Measurements from ENCODE around the gene OTOG. TPM values are rescaled to one million over a fixed set of nuclear protein-coding genes. Genes with fewer than 3 reads are reported as not detected.

The OTOG gene
- total and polyA plus RNA-seq, 2 of the 8 experiments (the other 6 are each of a cell fraction or from before 2014, with no cell fraction given): 0.41 to 1.5 TPM

GRCh38 chr11:17601676-17602075 is 54.6 kb downstream of the OTOG start:
- ChIA-PET CTCF (ENCODE audit: partially characterized antibody) (interaction anchor here (0.6 to 12.8 kb wide), 24 partner anchors 9 to 699 kb away, joined by 3 to 165 read pairs (median 4); partner anchors contain the start of genes KCNC1 and MYOD1), POLR2A (ENCODE audit: partially characterized antibody) (interaction anchor here (1.1 kb wide), 1 partner anchor 11 kb away, joined by 3 read pairs; no protein-coding TSS in a partner anchor)
- H3K9me3 ChIP-seq (ENCODE audit: insufficient read depth in 2 of 2, low read depth in 1 of 2, low read length in 1 of 2): no peaks in the 10 kb centered on the region
- H3K36me3 ChIP-seq (ENCODE audit: control insufficient read depth in 2 of 4, insufficient read depth in 4 of 4, low read length in 3 of 4): no peaks in the 10 kb centered on the region
- no peak for DNase-seq (ENCODE audit: low read depth in 1 of 2, low spot score in 2 of 2)
- H3K23ac ChIP-seq (ENCODE audit: insufficient read length): no peak overlapping the region
- no peak overlapping the region for H3K27ac ChIP-seq (ENCODE audit: low read depth, low read length)
- H2BK12ac ChIP-seq (ENCODE audit: low read depth, low read length): no peak overlapping the region
- H3K18ac ChIP-seq (ENCODE audit: extremely low read depth, low read length): no peak overlapping the region
- no peak overlapping the region for H3K56ac ChIP-seq (replicated peaks; ENCODE audit: insufficient read length, low read depth, low read length)
- FAIRE-seq: no peak
- peaks cover 0 to 10% (median 4%) of the 10 kb centered on the region in 4 experiments; a peak in 2 of 7 replicates for H3K27me3 ChIP-seq (replicated peaks in 1 of 4; ENCODE audit: control insufficient read depth in 3 of 4, extremely low read depth in 1 of 4, insufficient read depth in 3 of 4, low read length in 3 of 4)
- H4K8ac ChIP-seq (ENCODE audit: extremely low read depth, insufficient read depth, low read length): no peak overlapping the region
- H2AK5ac ChIP-seq (ENCODE audit: low read depth, low read length): no peak overlapping the region
- H3K4me1 ChIP-seq (replicated peaks in 1 of 4; ENCODE audit: control insufficient read depth in 3 of 4, insufficient read depth in 4 of 4, low read length in 3 of 4): peaks cover 0 to 4% (median 2%) of the 10 kb centered on the region in 4 experiments; a peak in 3 of 7 replicates
- H3K4ac ChIP-seq (replicated peaks; ENCODE audit: insufficient read length, low read depth, low read length): no peak overlapping the region
- TF ChIP-seq PHF8 (conservative IDR thresholded peaks at IDR 0.05; ENCODE audit: low read depth, low read length) (no peak), BCL11A (IDR thresholded peaks at IDR 0.05; ENCODE audit: low read depth in 2 of 2, low read length in 2 of 2) (no peak), CEBPB (IDR thresholded peaks at IDR 0.05; ENCODE audit: low read depth, low read length) (no peak), RAD21 (IDR thresholded peaks at IDR 0.05 in 1 of 2, conservative IDR thresholded peaks at IDR 0.05 in 1 of 2; ENCODE audit: low read depth in 2 of 2, low read length in 2 of 2) (no peak), SIRT6 (IDR thresholded peaks at IDR 0.05; ENCODE audit: low read length) (no peak), SP2 (IDR thresholded peaks at IDR 0.05; ENCODE audit: low read length) (no peak), ATF2 (IDR thresholded peaks at IDR 0.05; ENCODE audit: low read length) (no peak), NANOG (IDR thresholded peaks at IDR 0.05; ENCODE audit: insufficient read depth, low read depth, low read length, poor library complexity, severe bottlenecking) (no peak)
- H3K4me2 ChIP-seq (ENCODE audit: insufficient read depth in 1 of 2, low read depth in 2 of 2, low read length in 2 of 2): no peak overlapping the region
- 85% methylated on average over 4 of the region's 4 CpGs; no CpG with 5 or more reads in 1 of the 2 experiments for WGBS, 2 experiments (ENCODE audit: extremely low coverage in 1 of 2, insufficient coverage in 1 of 2, insufficient read length in 1 of 2, insufficient replicate concordance in 2 of 2, low coverage in 1 of 2, low lambda C conversion rate in 2 of 2, missing lambda C conversion rate in 1 of 2)
- peak overlapping the region; percentile 19 for H4K5ac ChIP-seq (ENCODE audit: insufficient read length, low read depth, low read length)
- H3K79me2 ChIP-seq (ENCODE audit: control insufficient read depth in 1 of 2, insufficient read depth in 2 of 2, low read length in 2 of 2): no peaks in the 10 kb centered on the region
- H4K20me1 ChIP-seq (replicated peaks in 1 of 2; ENCODE audit: control insufficient read depth in 1 of 2, insufficient read depth in 2 of 2, low read length in 2 of 2): peaks cover 0 to 2% of the 10 kb centered on the region in 2 experiments
- no peak overlapping the region for H2BK15ac ChIP-seq (ENCODE audit: low read length)
- H3K79me1 ChIP-seq (ENCODE audit: low read depth, low read length): no peaks in the 10 kb centered on the region
- H3K4me3 ChIP-seq (ENCODE audit: extremely low read depth in 1 of 4, insufficient read depth in 2 of 4, low read depth in 3 of 4, low read length in 4 of 4): no peak overlapping the region
- no peak overlapping the region for H2BK120ac ChIP-seq (replicated peaks; ENCODE audit: low read depth, low read length)
- H4K91ac ChIP-seq (replicated peaks; ENCODE audit: insufficient read length, low read length): no peak overlapping the region
- no peak overlapping the region for H2BK5ac ChIP-seq (ENCODE audit: low read depth, low read length)
- no peak overlapping the region; the same call in 1 of the 2 replicates for H2BK20ac ChIP-seq (ENCODE audit: low read length)
- H3K14ac ChIP-seq (ENCODE audit: insufficient read length): no peak overlapping the region
- no peaks in the 10 kb centered on the region; the same call in 1 of the 2 replicates for H3K23me2 ChIP-seq (ENCODE audit: low read depth, low read length)
- no peak overlapping the region for H3K9ac ChIP-seq (replicated peaks in 1 of 4; ENCODE audit: extremely low read depth in 1 of 4, low read depth in 3 of 4, low read length in 3 of 4)
- H2AFZ ChIP-seq (ENCODE audit: low read length): no peak overlapping the region
